HK-2 (cell line): ENCODE results near the gene MBD3L4.
"Not testable (repeated sequence)": the region's sequence is repeated elsewhere in the genome, so short reads cannot be mapped to it uniquely, and the experiment has no call there.

Source experiments
- DNase-seq: peaks from one replicate; pipeline ENCODE4 v3.0.0-alpha.2; 2018; ENCODE audit not compliant: unreplicated experiment

The MBD3L4 gene

GRCh38 chr19:7040079-7040478 lies at the start of gene MBD3L4:
Gene MBD3L4, minus strand, starts transcription at chr19:7040179. Its CDS starts 35 bp downstream, at chr19:7040144.
- DNase-seq, result not testable (repeated sequence)

- no peak for DNase-seq
These were observed 49.0 kb upstream of the MBD3L4 start for GRCh38 chr19:7088999-7089398.

GRCh38 chr19:7083076-7083956 lies 43.3 kb upstream of the MBD3L4 start:
- DNase-seq, result no peak

- DNase-seq, result no peak
These were observed 38.0 kb upstream of the MBD3L4 start for GRCh38 chr19:7078008-7078407.

- no peak for DNase-seq
These were observed 36.2 kb upstream of the MBD3L4 start for GRCh38 chr19:7076151-7076550.

GRCh38 chr19:7074705-7075282 lies 34.8 kb upstream of the MBD3L4 start:
- DNase-seq, result no peak

- DNase-seq, result no peak
These were observed 32.6 kb upstream of the MBD3L4 start for GRCh38 chr19:7072541-7072940.

- DNase-seq, result no peak
These were observed 29.9 kb upstream of the MBD3L4 start for GRCh38 chr19:7069904-7070226.

GRCh38 chr19:7069042-7069903 lies 29.3 kb upstream of the MBD3L4 start, which contains the start of gene ZNF557:
Gene ZNF557, plus strand, starts transcription at chr19:7069703. Its CDS starts 5,372 bp downstream, at chr19:7075075.
- peak; percentile 98 for DNase-seq

GRCh38 chr19:7068599-7068998 lies 28.6 kb upstream of the MBD3L4 start:
- no peak for DNase-seq

- no peak for DNase-seq
These were observed 27.7 kb upstream of the MBD3L4 start for GRCh38 chr19:7067716-7068115.

GRCh38 chr19:7067122-7067521 lies 27.1 kb upstream of the MBD3L4 start:
- not testable (repeated sequence) for DNase-seq

GRCh38 chr19:7063764-7064418 lies 23.9 kb upstream of the MBD3L4 start:
- DNase-seq, result no peak

- no peak for DNase-seq
These were observed 23.4 kb upstream of the MBD3L4 start for GRCh38 chr19:7063339-7063738.

GRCh38 chr19:7059977-7060376 lies 20.0 kb upstream of the MBD3L4 start:
- DNase-seq, result not testable (repeated sequence)

- not testable (repeated sequence) for DNase-seq
These were observed 18.6 kb upstream of the MBD3L4 start, which contains the start of gene MBD3L3 for GRCh38 chr19:7058576-7058975. Gene MBD3L3, minus strand, starts transcription at chr19:7058676. Its CDS starts 71 bp downstream, at chr19:7058605.

GRCh38 chr19:7056371-7056770 lies 16.4 kb upstream of the MBD3L4 start:
- DNase-seq, result not testable (repeated sequence)

GRCh38 chr19:7055679-7056078 lies 15.7 kb upstream of the MBD3L4 start:
- DNase-seq, result not testable (repeated sequence)

GRCh38 chr19:7054635-7055368 lies 14.8 kb upstream of the MBD3L4 start:
- DNase-seq, result not testable (repeated sequence)

- DNase-seq, result not testable (repeated sequence)
These were observed 12.9 kb upstream of the MBD3L4 start for GRCh38 chr19:7052896-7053295.

- DNase-seq, result not testable (repeated sequence)
These were observed 11.4 kb upstream of the MBD3L4 start for GRCh38 chr19:7051421-7051820.
